Caco-2 (cell line): ENCODE measurements around the gene CLDN11. TPM values are rescaled to one million over a fixed set of nuclear protein-coding genes. Genes with fewer than 3 reads are reported as not detected.

Experiments
- BruUV-seq: library from RNA; stranded (reverse); fragments of 400-500 nt; replicated peaks from 2 replicates; lab custom pipeline; 2021; lab: Mats Ljungman, UMichigan
- CTCF ChIA-PET: fragments of 300-600 bp; sonication (Branson Sonifier 250); formaldehyde crosslinking; loops from one replicate; lab custom pipeline; 2022; ENCODE audit warnings: antibody characterized with exemption; lab: Charles Lee
- POLR2A ChIA-PET: fragments of 300-600 bp; sonication (Branson Sonifier 250); formaldehyde crosslinking; loops from one replicate; lab custom pipeline; 2022; ENCODE audit warnings: antibody characterized with exemption; lab: Charles Lee
- DNase-seq, 2 experiments: peaks; one replicate each; pipeline versions ENCODE4 v3.0.0 to v3.0.0-alpha.2; 2020 to 2022
- H3K27me3 ChIP-seq: replicated peaks from 2 replicates; pipeline ENCODE4 v1.6.0; 2011; ENCODE audit warnings: low read length; ENCODE audit not compliant: control insufficient read depth, insufficient read depth
- H3K36me3 ChIP-seq: 2 replicates; pipeline ENCODE4 v1.5.1; 2011; ENCODE audit warnings: low read length; ENCODE audit not compliant: control insufficient read depth, insufficient read depth
- H3K4me1 ChIP-seq: fragments of 250-450 bp; sonication (Bioruptor Pico); 2 replicates; pipeline ENCODE4 v1.5.1; 2020; ENCODE audit warnings: mild to moderate bottlenecking
- H3K4me3 ChIP-seq: 2 replicates; pipeline ENCODE4 v1.5.1; 2011; ENCODE audit warnings: low read depth, mild to moderate bottlenecking, control low read depth, low read length
- H3K9me3 ChIP-seq: fragments of 250-450 bp; sonication (Bioruptor Pico); 2 replicates; pipeline ENCODE4 v1.5.1; 2020; ENCODE audit warnings: mild to moderate bottlenecking, moderate library complexity
- H3K27ac Mint-ChIP-seq: one replicate; pipeline ENCODE4 v1.8.0; 2022; ENCODE audit warnings: mixed read lengths; ENCODE audit not compliant: unreplicated experiment
- H3K27me3 Mint-ChIP-seq: one replicate; pipeline ENCODE4 v1.8.0; 2022; ENCODE audit warnings: mixed read lengths; ENCODE audit not compliant: insufficient read depth, unreplicated experiment
- H3K36me3 Mint-ChIP-seq: one replicate; pipeline ENCODE4 v1.8.0; 2022; ENCODE audit warnings: mild to moderate bottlenecking, mixed read lengths; ENCODE audit not compliant: insufficient read depth, unreplicated experiment
- H3K4me1 Mint-ChIP-seq: one replicate; pipeline ENCODE4 v1.8.0; 2022; ENCODE audit warnings: low read depth, mixed read lengths; ENCODE audit not compliant: unreplicated experiment
- H3K4me3 Mint-ChIP-seq: one replicate; pipeline ENCODE4 v1.8.0; 2022; ENCODE audit warnings: mild to moderate bottlenecking, moderate library complexity, mixed read lengths; ENCODE audit not compliant: unreplicated experiment
- H3K9me3 Mint-ChIP-seq: one replicate; pipeline ENCODE4 v1.8.0; 2022; ENCODE audit warnings: mixed read lengths; ENCODE audit not compliant: unreplicated experiment
- CTCF ChIP-seq, 2 experiments: fragments of 200-600 bp in 1 of 2; IDR thresholded peaks; 1 replicate in 1 of 2; 2 replicates in 1 of 2; pipeline versions ENCODE4 v1.5.1 to v1.8.0; 2011 to 2022; ENCODE audit warnings: antibody characterized with exemption in 1 of 2, control low read depth in 1 of 2, inconsistent platforms in 1 of 2, low read depth in 1 of 2, low read length in 1 of 2, mild to moderate bottlenecking in 1 of 2, moderate library complexity in 1 of 2; ENCODE audit not compliant: insufficient read depth in 1 of 2, severe bottlenecking in 1 of 2, unreplicated experiment in 1 of 2
- intact Hi-C: fragments of 100-400 bp; cut with micrococcal nuclease; formaldehyde crosslinking; loops from one replicate; pipeline ENCODE4 v1.10.0; 2022; ENCODE audit not compliant: unreplicated experiment
- total RNA-seq: library from RNA; stranded (reverse); gene quantifications from 2 replicates; pipeline ENCODE4 v1.2.3, GENCODE V29; 2022

CLDN11 gene
- total RNA-seq, 1 experiment from 2014 or later = 0.41 TPM

GRCh38 chr3:170470063-170471016 is 51.7 kb downstream of the CLDN11 start:
- no peak for DNase-seq
- CTCF ChIA-PET = no interaction called here
- no peaks in the 10 kb centered on the region for H3K9me3 ChIP-seq
- peaks cover 7% of the 10 kb centered on the region for H3K4me1 Mint-ChIP-seq
- H3K9me3 Mint-ChIP-seq = no peaks in the 10 kb centered on the region
- H3K27ac Mint-ChIP-seq = no peak overlapping the region
- POLR2A ChIA-PET = no interaction called here
- BruUV-seq = no TSS peak
- TF ChIP-seq CTCF (IDR thresholded peaks at IDR 0.05; ENCODE audit: insufficient read depth in 1 of 2, low read depth in 1 of 2, low read length in 1 of 2, severe bottlenecking in 1 of 2, unreplicated experiment in 1 of 2) = no peak
- H3K36me3 ChIP-seq = no peaks in the 10 kb centered on the region
- H3K4me3 Mint-ChIP-seq = no peak overlapping the region
- no peak overlapping the region for H3K4me3 ChIP-seq
- H3K27me3 ChIP-seq = no peaks in the 10 kb centered on the region; the same call in 1 of the 2 replicates
- intact Hi-C loops = no loop called here
- H3K27me3 Mint-ChIP-seq = peaks cover 6% of the 10 kb centered on the region
- 0 out of 2 replicates have a peak, but pooled peaks cover 5% of the 10 kb centered on the region for H3K4me1 ChIP-seq
- no peaks in the 10 kb centered on the region for H3K36me3 Mint-ChIP-seq

GRCh38 chr3:170471149-170471548 is 52.5 kb downstream of the CLDN11 start:
- Histone ChIP-seq H3K27me3 (no peaks in the 10 kb centered on the region; the same call in 1 of the 2 replicates), H3K36me3 (no peaks in the 10 kb centered on the region), H3K9me3 (no peaks in the 10 kb centered on the region), H3K4me3 (no peak overlapping the region), H3K4me1 (0 out of 2 replicates have a peak, but pooled peaks cover 5% of the 10 kb centered on the region)
- Mint-ChIP-seq H3K4me1 (peaks cover 7% of the 10 kb centered on the region), H3K9me3 (no peaks in the 10 kb centered on the region), H3K27ac (no peak overlapping the region), H3K36me3 (no peaks in the 10 kb centered on the region), H3K27me3 (peaks cover 6% of the 10 kb centered on the region), H3K4me3 (no peak overlapping the region)
- intact Hi-C loops = no loop called here
- ChIA-PET CTCF (no interaction called here), POLR2A (no interaction called here)
- no peak for DNase-seq
- TF ChIP-seq CTCF (IDR thresholded peaks at IDR 0.05; ENCODE audit: insufficient read depth in 1 of 2, low read depth in 1 of 2, low read length in 1 of 2, severe bottlenecking in 1 of 2, unreplicated experiment in 1 of 2) = no peak
- no TSS peak for BruUV-seq

GRCh38 chr3:170473358-170473757 is 54.7 kb downstream of the CLDN11 start:
- H3K4me3 ChIP-seq = no peak overlapping the region
- DNase-seq = no peak
- Mint-ChIP-seq H3K36me3 (no peaks in the 10 kb centered on the region), H3K9me3 (no peaks in the 10 kb centered on the region), H3K27me3 (peaks cover 6% of the 10 kb centered on the region), H3K4me3 (no peak overlapping the region), H3K27ac (no peak overlapping the region), H3K4me1 (peaks cover 7% of the 10 kb centered on the region)
- intact Hi-C loops = no loop called here
- H3K27me3 ChIP-seq = no peaks in the 10 kb centered on the region
- H3K9me3 ChIP-seq = no peaks in the 10 kb centered on the region
- 0 out of 2 replicates have a peak, but pooled peaks cover 5% of the 10 kb centered on the region for H3K4me1 ChIP-seq
- POLR2A ChIA-PET = no interaction called here
- no peak for TF ChIP-seq CTCF (IDR thresholded peaks at IDR 0.05; ENCODE audit: insufficient read depth in 1 of 2, low read depth in 1 of 2, low read length in 1 of 2, severe bottlenecking in 1 of 2, unreplicated experiment in 1 of 2)
- no TSS peak for BruUV-seq
- no peaks in the 10 kb centered on the region for H3K36me3 ChIP-seq
- CTCF ChIA-PET = no interaction called here
